Fibroblast of skin of back (primary cell): ENCODE measurements around the gene THBS3.
"Not testable (repeated sequence)": the region's sequence is repeated elsewhere in the genome, so short reads cannot be mapped to it uniquely, and the experiment has no call there.

Experiments used
- DNase-seq: peaks from one replicate; pipeline ENCODE4 v3.0.0-alpha.2; 2013

Gene THBS3

GRCh38 chr1:155172732-155173477 lies 34.8 kb downstream of the THBS3 start, which contains the start of gene KRTCAP2:
KRTCAP2 (minus strand) TSS chr1:155173304; CDS start chr1:155173224, 80 bp downstream.
- DNase-seq: peak; percentile 95

- no peak for DNase-seq
These were observed 35.6 kb downstream of the THBS3 start for GRCh38 chr1:155171836-155172731.

- no peak for DNase-seq
These were observed 36.9 kb downstream of the THBS3 start for GRCh38 chr1:155170806-155171205.

DNA sequence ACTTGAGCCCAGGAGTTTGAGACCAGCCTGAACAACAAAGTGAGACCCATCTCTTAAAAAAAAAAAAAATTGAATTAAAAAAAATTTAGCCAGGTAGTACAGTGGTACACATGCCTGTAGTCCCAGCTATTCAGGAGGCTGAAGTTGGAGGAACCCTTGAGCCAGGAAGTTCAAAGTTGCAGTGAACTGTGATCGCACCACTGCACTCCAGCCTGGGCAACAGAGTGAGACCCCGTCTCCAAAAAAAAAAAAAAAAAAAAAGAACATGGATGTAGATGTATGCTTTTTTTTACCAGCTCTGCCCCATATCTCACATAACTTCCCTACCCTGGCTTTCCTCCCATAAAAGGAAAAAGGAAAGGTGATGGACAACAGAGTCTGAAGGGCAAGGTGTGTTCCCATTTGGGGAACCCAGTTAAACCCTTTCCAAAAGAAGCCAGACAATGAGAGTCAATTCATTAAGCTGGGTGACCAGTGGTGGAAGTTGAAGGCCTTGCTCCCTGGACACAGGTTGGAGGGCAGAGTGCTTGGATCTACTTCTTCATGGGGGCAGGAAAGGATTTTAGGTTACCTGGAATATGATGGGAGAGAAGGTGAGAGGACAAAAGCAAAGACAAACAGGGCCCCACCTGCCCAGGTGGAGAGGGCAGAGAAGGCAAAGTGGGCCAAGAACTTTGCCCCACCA lies 37.5 kb downstream of the THBS3 start:
- DNase-seq: no peak

DNA sequence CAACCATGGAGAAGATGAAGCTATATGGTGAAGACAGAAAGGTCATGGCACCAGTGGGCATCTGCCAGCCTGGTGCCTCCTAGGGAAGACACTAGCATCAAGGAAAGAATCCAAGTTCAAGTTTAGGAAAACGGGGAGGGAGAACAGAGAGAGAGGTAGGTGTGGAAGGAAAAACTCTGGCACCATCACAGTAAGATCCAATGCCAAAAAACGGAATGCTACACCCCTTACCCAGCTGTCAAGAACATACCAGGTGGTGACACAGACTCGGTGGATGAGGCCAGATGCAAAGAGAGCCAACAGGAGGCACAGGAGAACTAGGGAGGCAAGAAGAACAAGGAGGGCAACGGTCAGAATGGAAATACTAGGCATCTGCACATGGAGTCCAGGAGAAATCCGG lies 38.2 kb downstream of the THBS3 start:
- no peak for DNase-seq

GRCh38 chr1:155168456-155169210 lies 39.1 kb downstream of the THBS3 start:
- DNase-seq: no peak

- not testable (repeated sequence) for DNase-seq
These were observed 39.6 kb downstream of the THBS3 start for GRCh38 chr1:155168105-155168445.

DNA sequence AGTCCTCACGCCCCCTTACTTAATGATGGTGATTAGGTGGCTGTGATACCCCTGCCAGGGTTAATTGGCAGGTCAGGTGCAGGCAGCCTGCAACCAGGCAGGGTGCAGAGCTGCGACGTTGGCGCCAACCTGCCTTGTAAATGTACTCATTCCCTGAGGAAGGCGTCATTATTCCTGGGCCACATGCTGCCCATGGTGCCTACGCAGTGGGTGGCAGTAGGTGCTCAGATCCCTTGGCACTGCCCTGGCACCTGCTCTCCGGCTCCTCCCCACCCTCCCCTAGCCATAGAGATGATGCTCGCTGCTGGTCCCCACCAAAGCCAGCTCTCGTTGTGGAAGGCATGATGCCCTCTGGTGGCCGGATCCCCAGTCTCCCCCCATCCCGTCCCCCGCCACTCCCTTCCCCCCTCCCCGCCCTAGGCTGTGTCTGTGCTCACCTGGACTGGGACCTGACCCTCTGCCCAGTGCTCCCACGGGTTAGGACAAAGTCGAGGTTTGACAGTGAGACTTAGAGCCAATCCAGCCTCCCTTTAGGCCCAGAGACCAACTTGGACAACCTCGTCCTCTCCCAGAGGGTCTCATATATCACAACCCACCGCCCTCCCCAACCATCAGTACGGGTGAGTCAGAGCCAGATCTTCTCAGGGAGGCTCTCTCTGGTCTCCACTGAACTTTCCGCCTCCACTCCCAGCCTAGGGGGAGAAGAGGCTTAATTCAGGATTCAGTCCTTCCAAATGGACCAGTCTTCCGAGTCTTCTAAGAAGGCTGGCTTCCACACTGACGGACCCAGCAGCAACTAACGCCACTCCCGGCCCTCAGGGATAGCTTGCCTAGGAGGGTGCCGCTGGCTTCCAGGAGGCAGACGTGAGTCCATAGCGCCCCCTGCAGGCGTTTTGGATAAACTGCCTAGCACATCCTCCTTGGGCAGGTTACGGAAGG lies 40.3 kb downstream of the THBS3 start:
- peak; percentile 76 for DNase-seq

- no peak for DNase-seq
These were observed 41.1 kb downstream of the THBS3 start for GRCh38 chr1:155166471-155167165.

GRCh38 chr1:155166051-155166470 lies 41.6 kb downstream of the THBS3 start:
- DNase-seq: no peak

DNA sequence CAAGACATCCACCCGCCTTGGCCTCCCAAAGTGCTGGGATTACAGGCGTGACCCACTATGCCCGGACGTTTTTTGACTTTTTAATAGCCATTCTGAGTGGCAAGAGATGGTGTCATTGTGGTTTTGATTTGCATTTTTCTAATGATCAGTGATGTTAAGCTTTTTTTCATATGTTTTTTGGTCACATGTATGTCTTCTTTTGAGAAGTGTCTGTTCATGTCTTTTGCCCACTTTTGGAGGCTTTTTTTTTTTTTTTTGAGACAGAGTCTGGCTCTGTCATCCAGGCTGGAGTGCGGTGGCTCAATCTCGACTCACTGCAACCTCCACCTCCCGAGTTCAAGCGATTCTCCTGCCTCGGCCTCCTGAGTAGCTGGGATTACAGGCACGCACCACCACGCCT lies 43.1 kb downstream of the THBS3 start:
- DNase-seq: not testable (repeated sequence)

DNA sequence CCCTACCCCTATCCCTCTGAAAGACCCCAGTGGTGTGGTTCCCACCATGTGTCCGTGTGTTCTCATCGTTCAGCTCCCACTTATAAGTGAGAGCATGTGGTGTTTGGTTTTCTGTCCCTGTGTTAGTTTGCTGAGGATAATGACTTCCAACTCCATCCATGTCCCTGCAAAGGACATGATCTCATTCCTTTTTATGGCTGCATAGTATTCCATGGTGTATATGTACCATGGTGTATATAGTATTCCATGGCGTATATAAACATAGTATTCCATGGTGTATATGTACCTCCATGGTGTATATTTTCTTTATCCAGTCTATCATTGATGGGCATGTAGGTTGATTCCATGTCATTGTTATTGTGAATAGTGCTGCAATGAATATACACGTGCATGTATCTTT lies 43.9 kb downstream of the THBS3 start:
- not testable (repeated sequence) for DNase-seq

DNA sequence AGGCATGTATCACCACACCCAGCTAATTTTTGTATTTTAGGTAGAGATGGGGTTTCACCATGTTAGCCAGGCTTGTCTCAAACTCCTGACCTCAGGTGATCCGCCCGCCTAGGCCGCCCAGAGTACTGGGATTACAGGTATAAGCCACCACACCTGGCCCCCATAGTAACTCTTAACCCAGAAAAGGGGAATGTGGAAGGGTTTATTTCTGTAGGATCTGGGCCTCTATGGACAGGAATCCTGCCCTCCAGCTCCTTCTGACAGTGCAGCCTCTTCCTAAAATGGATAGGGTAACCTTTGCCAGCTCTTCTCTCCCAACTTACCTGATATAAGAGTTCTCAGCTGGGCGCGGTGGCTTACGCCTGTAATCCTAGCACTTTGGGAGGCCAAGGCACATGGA lies 45.1 kb downstream of the THBS3 start:
- not testable (repeated sequence) for DNase-seq

DNA sequence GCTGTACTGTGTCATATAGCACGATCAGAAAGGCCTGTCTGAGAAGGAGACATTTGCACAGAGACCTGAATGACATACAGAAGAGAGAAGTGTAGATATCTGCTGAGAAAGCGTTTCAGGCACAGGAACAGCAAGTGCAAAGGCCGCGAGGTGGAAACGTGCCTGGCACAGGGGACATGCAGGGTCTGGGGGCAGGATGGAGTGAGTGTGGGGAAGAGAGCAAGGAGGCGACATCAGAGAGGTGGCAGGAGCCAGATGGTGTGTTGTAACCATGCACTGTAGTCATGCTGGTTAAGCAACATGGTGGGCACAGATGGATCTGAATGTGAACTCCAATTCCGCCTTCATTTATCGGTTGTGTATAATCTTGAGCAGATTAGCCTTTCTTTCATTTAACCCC lies 47.6 kb downstream of the THBS3 start:
- DNase-seq: no peak

DNA sequence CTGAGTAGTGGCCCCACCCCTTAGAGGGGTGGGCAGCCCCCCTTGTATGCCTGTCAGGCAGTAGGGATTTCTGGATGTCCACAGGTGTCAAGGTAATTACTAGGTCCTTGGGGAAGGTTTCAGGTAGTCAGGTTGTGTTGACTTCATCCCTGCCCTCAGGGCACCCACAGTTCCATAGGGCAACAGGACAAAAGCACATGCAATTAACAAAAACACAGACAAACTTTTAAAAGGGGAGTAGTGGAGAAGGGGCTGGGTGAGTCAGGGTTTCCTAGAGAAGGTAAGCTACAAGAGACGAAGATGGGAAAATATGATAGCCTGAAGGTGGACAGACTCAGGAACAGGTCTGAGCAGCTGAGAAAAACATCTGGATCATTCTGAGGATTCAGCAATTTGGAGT lies 48.7 kb downstream of the THBS3 start:
- DNase-seq: no peak

DNA sequence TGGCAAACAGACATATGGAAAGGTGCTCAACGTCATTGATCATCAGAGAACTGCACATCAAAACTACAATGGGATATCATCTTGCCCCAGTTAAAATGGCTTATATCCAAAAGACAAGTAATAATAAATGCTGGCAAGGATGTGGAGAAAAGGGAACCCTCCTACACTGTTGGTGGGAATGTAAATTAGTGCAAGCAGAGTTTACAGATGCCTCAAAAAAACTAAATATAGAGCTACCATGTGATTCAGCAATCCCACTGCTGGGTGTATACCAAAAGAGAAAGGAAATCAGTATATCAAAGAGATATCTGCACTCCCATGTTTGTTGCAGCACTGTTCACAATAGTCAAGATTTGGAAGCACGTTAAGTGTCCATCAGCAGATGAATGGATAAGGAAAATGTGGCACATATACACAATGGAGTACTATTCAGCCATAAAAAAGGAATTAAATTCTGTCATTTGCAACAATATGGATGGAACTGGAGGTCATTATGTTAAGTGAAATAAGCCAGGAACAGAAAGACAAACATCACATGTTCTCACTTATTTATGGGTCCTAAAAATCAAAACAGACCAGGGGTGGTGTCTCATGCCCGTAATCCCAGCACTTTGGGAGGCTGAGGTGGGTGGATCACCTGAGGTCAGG lies 51.6 kb downstream of the THBS3 start:
- DNase-seq: not testable (repeated sequence)
